SU-DHL-6 (cell line): ENCODE data around the gene PTRH2.

Experiments
- H2AFZ ChIP-seq: fragments of 200-600 bp; sonication (generic); 2 replicates; pipeline ENCODE4 v1.6.1; 2014; ENCODE audit warnings: low read depth, mild to moderate bottlenecking, moderate library complexity, mixed read lengths, antibody characterized with exemption, low read length; ENCODE audit not compliant: severe bottlenecking
- H3F3A ChIP-seq: fragments of 200-600 bp; shearing (Covaris generic); 2 replicates; pipeline ENCODE4 v1.6.0; 2016; ENCODE audit warnings: antibody characterized with exemption, mild to moderate bottlenecking; ENCODE audit not compliant: insufficient read depth
- H3K27ac ChIP-seq: fragments of 200-600 bp; sonication (generic); 2 replicates; pipeline ENCODE4 v1.5.1; 2016; ENCODE audit warnings: low read depth, mild to moderate bottlenecking, low read length, moderate library complexity, mixed read lengths
- H3K27me3 ChIP-seq: fragments of 200-600 bp; sonication (generic), shearing (Covaris generic); 2 replicates; pipeline ENCODE4 v1.6.0; 2014; ENCODE audit warnings: mild to moderate bottlenecking, low read length
- H3K36me3 ChIP-seq: fragments of 200-600 bp; sonication (generic); 2 replicates; pipeline ENCODE4 v1.6.1; 2014; ENCODE audit warnings: mild to moderate bottlenecking, low read length, mixed read lengths
- H3K4me2 ChIP-seq: fragments of 300-600, 200-600 bp; shearing (Covaris generic), sonication (generic); 2 replicates; pipeline ENCODE4 v1.6.0; 2014; ENCODE audit warnings: low read length, low read depth, mild to moderate bottlenecking; ENCODE audit not compliant: poor library complexity, severe bottlenecking
- H3K4me3 ChIP-seq: fragments of 200-600 bp; sonication (generic); 2 replicates; pipeline ENCODE4 v1.5.1; 2014; ENCODE audit warnings: antibody characterized with exemption, low read length, mild to moderate bottlenecking, mixed read lengths; ENCODE audit not compliant: insufficient read depth, poor library complexity, severe bottlenecking
- H3K79me2 ChIP-seq: fragments of 200-600 bp; sonication (generic); 2 replicates; pipeline ENCODE4 v1.6.1; 2014; ENCODE audit warnings: mild to moderate bottlenecking, low read length, moderate library complexity; ENCODE audit not compliant: insufficient read depth
- H3K9ac ChIP-seq: fragments of 200-600 bp; sonication (generic); 2 replicates; pipeline ENCODE4 v1.7.0; 2014; ENCODE audit warnings: mild to moderate bottlenecking, low read length
- H3K9me2 ChIP-seq: fragments of 200-600 bp; sonication (generic); replicated peaks from 2 replicates; pipeline ENCODE4 v1.6.1; 2014; ENCODE audit warnings: low read length; ENCODE audit not compliant: insufficient read depth
- H3K9me3 ChIP-seq: fragments of 200-600 bp; sonication (generic); 2 replicates; pipeline ENCODE4 v1.6.1; 2014; ENCODE audit warnings: low read length, mixed read lengths; ENCODE audit not compliant: insufficient read depth
- H4K20me1 ChIP-seq: fragments of 200-600 bp; sonication (generic); 2 replicates; pipeline ENCODE4 v1.6.1; 2014; ENCODE audit warnings: low read depth, mild to moderate bottlenecking, antibody characterized with exemption, low read length, moderate library complexity, mixed read lengths
- EZH2phosphoT487 ChIP-seq: fragments of 200-600 bp; sonication (generic), shearing (Covaris generic); conservative IDR thresholded peaks from 2 replicates; pipeline ENCODE4 v1.6.1; 2018; ENCODE audit warnings: mild to moderate bottlenecking, antibody characterized with exemption, low read length, moderate library complexity, mixed read lengths
- TF ChIP-seq, protein P1 (sequence below): fragments of 200-600 bp; sonication (generic); IDR thresholded peaks from one replicate; pipeline ENCODE4 v1.5.1; 2017; ENCODE audit warnings: antibody characterized with exemption, mild to moderate bottlenecking, low read length, moderate library complexity; ENCODE audit not compliant: insufficient read depth, poor library complexity, severe bottlenecking

PTRH2 gene

DNA sequence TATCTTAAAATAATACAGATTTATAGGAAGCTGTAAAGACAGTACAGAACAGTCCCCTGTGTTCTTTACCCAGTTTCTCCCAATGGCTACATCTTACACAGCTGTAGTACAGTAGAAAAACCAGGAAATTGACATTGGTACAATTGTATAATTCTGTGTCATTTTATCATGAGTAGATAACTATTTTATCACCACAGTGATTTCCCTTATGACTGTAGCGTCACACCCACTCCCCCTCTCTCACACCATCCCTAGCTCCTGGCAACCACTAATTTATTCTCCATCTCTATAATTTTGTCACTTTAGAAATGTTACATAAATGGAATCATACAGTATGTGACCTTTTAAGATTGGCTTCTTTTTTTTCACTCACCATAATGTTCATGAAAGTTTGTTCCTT lies 56.6 kb downstream of the PTRH2 start:
- TF ChIP-seq, protein P1, sequence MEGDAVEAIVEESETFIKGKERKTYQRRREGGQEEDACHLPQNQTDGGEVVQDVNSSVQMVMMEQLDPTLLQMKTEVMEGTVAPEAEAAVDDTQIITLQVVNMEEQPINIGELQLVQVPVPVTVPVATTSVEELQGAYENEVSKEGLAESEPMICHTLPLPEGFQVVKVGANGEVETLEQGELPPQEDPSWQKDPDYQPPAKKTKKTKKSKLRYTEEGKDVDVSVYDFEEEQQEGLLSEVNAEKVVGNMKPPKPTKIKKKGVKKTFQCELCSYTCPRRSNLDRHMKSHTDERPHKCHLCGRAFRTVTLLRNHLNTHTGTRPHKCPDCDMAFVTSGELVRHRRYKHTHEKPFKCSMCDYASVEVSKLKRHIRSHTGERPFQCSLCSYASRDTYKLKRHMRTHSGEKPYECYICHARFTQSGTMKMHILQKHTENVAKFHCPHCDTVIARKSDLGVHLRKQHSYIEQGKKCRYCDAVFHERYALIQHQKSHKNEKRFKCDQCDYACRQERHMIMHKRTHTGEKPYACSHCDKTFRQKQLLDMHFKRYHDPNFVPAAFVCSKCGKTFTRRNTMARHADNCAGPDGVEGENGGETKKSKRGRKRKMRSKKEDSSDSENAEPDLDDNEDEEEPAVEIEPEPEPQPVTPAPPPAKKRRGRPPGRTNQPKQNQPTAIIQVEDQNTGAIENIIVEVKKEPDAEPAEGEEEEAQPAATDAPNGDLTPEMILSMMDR = no peak
- H3F3A ChIP-seq = no peaks in the 10 kb centered on the region
- H3K9ac ChIP-seq = no peak overlapping the region
- H3K9me3 ChIP-seq = no peaks in the 10 kb centered on the region
- H3K79me2 ChIP-seq = peaks cover 20% of the 10 kb centered on the region
- no peak overlapping the region for H3K4me2 ChIP-seq
- no peak overlapping the region for H3K4me3 ChIP-seq
- H3K27ac ChIP-seq = no peak overlapping the region
- no peak overlapping the region for H2AFZ ChIP-seq
- H3K36me3 ChIP-seq = peaks cover 60% of the 10 kb centered on the region
- H3K27me3 ChIP-seq = no peaks in the 10 kb centered on the region
- H4K20me1 ChIP-seq = peaks cover 7% of the 10 kb centered on the region; the same call in 1 of the 2 replicates
- H3K9me2 ChIP-seq = no peaks in the 10 kb centered on the region

DNA sequence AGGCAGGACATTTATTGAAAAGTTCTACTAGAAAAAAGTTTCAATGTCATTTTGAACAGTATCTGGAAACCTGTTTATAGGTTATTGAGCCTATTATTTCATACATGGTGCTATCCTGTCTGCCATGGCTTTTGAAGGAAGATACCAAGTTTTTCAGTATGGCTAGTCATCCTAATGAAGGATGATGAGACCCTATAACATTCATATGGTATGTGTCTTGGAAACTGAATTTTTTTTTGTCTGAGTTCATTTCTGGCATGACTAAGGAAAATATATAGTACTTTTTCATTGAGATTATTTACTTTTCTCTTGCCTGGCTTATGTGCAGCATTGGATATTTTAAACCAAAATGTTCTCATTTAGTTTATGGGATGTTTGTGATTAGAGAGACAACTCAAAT lies 57.3 kb downstream of the PTRH2 start:
- Histone ChIP-seq H2AFZ (no peak overlapping the region), H3K79me2 (peaks cover 28% of the 10 kb centered on the region), H3K9me2 (no peaks in the 10 kb centered on the region), H3K9me3 (no peaks in the 10 kb centered on the region), H3F3A (no peaks in the 10 kb centered on the region), H3K27ac (no peak overlapping the region), H3K36me3 (peaks cover 61% of the 10 kb centered on the region), H3K27me3 (no peaks in the 10 kb centered on the region), H4K20me1 (peaks cover 10% of the 10 kb centered on the region; the same call in 1 of the 2 replicates), H3K4me2 (no peak overlapping the region), H3K4me3 (no peak overlapping the region), H3K9ac (no peak overlapping the region)
- TF ChIP-seq, protein P1 = no peak
- TF ChIP-seq EZH2phosphoT487 = no peak
